Breast epithelium (tissue), 4 donors: Measurements from ENCODE around the gene CTIF. TPM values are rescaled to one million over a fixed set of nuclear protein-coding genes. Genes with fewer than 3 reads are reported as not detected.

Source experiments
- DNase-seq, 2 donors: peaks; one replicate each; pipeline ENCODE4 v3.0.0-alpha.2; 2019; ENCODE audit warnings: low spot score in 2 of 2
- H3K27ac ChIP-seq, 2 donors: fragments of 200-600 bp; sonication (generic) in 1 of 2; one replicate each; pipeline ENCODE4 v1.5.1; 2016 to 2019; ENCODE audit warnings: mild to moderate bottlenecking in 1 of 2
- H3K27me3 ChIP-seq, 2 donors: fragments of 200-600 bp; sonication (generic) in 1 of 2; one replicate each; pipeline versions ENCODE4 v1.5.1 to v1.6.0; 2017 to 2019; ENCODE audit warnings: control low read depth in 1 of 2, mild to moderate bottlenecking in 1 of 2
- H3K36me3 ChIP-seq: fragments of 200-600 bp; one replicate; pipeline ENCODE4 v1.5.1; 2019
- H3K4me1 ChIP-seq, 2 donors: fragments of 200-600 bp; sonication (generic); one replicate each; pipeline ENCODE4 v1.5.1; 2016 to 2019; ENCODE audit warnings: control low read depth in 1 of 2
- H3K4me3 ChIP-seq, 3 donors: fragments of 200-600 bp; sonication (generic); 1 replicate in 2 of 3; 2 replicates in 1 of 3; pipeline ENCODE4 v1.5.1; 2016 to 2019; ENCODE audit warnings: mild to moderate bottlenecking in 3 of 3, moderate library complexity in 2 of 3
- H3K9me3 ChIP-seq, 2 donors: fragments of 200-600 bp; sonication (generic) in 1 of 2; one replicate each; pipeline ENCODE4 v1.5.1; 2016 to 2019; ENCODE audit warnings: control low read depth in 1 of 2
- CTCF ChIP-seq, 3 donors: fragments of 450-650 bp; IDR thresholded peaks; one replicate each; pipeline ENCODE4 v1.5.1; 2016 to 2017; ENCODE audit warnings: antibody characterized with exemption in 3 of 3, mild to moderate bottlenecking in 3 of 3, moderate library complexity in 3 of 3
- POLR2A ChIP-seq: fragments of 450-650 bp; IDR thresholded peaks from one replicate; pipeline ENCODE4 v1.6.1; 2016; ENCODE audit warnings: antibody characterized with exemption, mild to moderate bottlenecking, moderate library complexity
- POLR2AphosphoS5 ChIP-seq, 3 donors: sonication (generic); formaldehyde crosslinking; IDR thresholded peaks; one replicate each; pipeline ENCODE4 v1.6.1; 2017; ENCODE audit warnings: antibody characterized with exemption in 3 of 3
- intact Hi-C: fragments of 100-400 bp; cut with DNase I; formaldehyde crosslinking; loops from one replicate; pipeline ENCODE4 v1.15.1; 2023; ENCODE audit warnings: low total_unique reads
- total RNA-seq, 3 donors: library from RNA; depleted of rRNA; stranded (reverse); fragments of >200 nt; gene quantifications; one replicate each; pipeline ENCODE4 v1.1.0, GENCODE V29; 2016

CTIF gene
- total RNA-seq, 3 donors from 2014 or later: 28.8 to 78.9 (median 32.6) TPM

- intact Hi-C loops: no loop called here
- no peak for DNase-seq
- no peaks in the 10 kb centered on the region for H3K9me3 ChIP-seq
- H3K4me3 ChIP-seq: no peak overlapping the region
- TF ChIP-seq POLR2AphosphoS5 (IDR thresholded peaks at IDR 0.05) (no peak), CTCF (IDR thresholded peaks at IDR 0.05) (no peak), POLR2A (no peak)
- no peaks in the 10 kb centered on the region for H3K36me3 ChIP-seq
- no peaks in the 10 kb centered on the region for H3K27me3 ChIP-seq
- no peaks in the 10 kb centered on the region for H3K4me1 ChIP-seq
- H3K27ac ChIP-seq: no peak overlapping the region
Observed at GRCh38 chr18:48888773-48889080, 349.9 kb downstream of the CTIF start.

- no peaks in the 10 kb centered on the region for H3K36me3 ChIP-seq
- no peak overlapping the region for H3K27ac ChIP-seq
- H3K9me3 ChIP-seq: no peaks in the 10 kb centered on the region
- no peak overlapping the region for H3K4me3 ChIP-seq
- no peaks in the 10 kb centered on the region for H3K4me1 ChIP-seq
- TF ChIP-seq POLR2AphosphoS5 (IDR thresholded peaks at IDR 0.05): no peak
- no peak for TF ChIP-seq POLR2A
- no peak for TF ChIP-seq CTCF (IDR thresholded peaks at IDR 0.05)
- no peak for DNase-seq
- H3K27me3 ChIP-seq: no peaks in the 10 kb centered on the region
- intact Hi-C loops: no loop called here
Observed at GRCh38 chr18:48889115-48889941, 350.5 kb downstream of the CTIF start.

GRCh38 chr18:48889981-48890762 lies 351.3 kb downstream of the CTIF start:
- DNase-seq: no peak
- TF ChIP-seq CTCF (IDR thresholded peaks at IDR 0.05): no peak
- TF ChIP-seq POLR2AphosphoS5 (IDR thresholded peaks at IDR 0.05): no peak
- no peak for TF ChIP-seq POLR2A
- intact Hi-C loops: no loop called here
- Histone ChIP-seq H3K4me1 (no peaks in the 10 kb centered on the region), H3K27me3 (no peaks in the 10 kb centered on the region), H3K9me3 (no peaks in the 10 kb centered on the region), H3K36me3 (no peaks in the 10 kb centered on the region), H3K4me3 (no peak overlapping the region), H3K27ac (no peak overlapping the region)

- intact Hi-C loops: no loop called here
- no peaks in the 10 kb centered on the region for H3K36me3 ChIP-seq
- TF ChIP-seq POLR2A (no peak), CTCF (IDR thresholded peaks at IDR 0.05) (no peak), POLR2AphosphoS5 (IDR thresholded peaks at IDR 0.05) (no peak)
- H3K4me1 ChIP-seq: no peaks in the 10 kb centered on the region
- no peak overlapping the region for H3K4me3 ChIP-seq
- no peaks in the 10 kb centered on the region for H3K27me3 ChIP-seq
- DNase-seq: no peak
- H3K9me3 ChIP-seq: no peaks in the 10 kb centered on the region
- H3K27ac ChIP-seq: no peak overlapping the region
Observed at GRCh38 chr18:48891721-48892120, 352.9 kb downstream of the CTIF start.
